ENCODE measurements around the gene LDHAL6A. TPM values are rescaled to one million over a fixed set of nuclear protein-coding genes. Genes with fewer than 3 reads are reported as not detected.

LDHAL6A gene
- total and polyA plus RNA-seq, 2 of the 13 experiments (the other 11 are each of a cell fraction or from before 2014, with no cell fraction given): not detected

GRCh38 chr11:18490736-18491485 is 35.3 kb downstream of the LDHAL6A start:
- H3K4me3 ChIP-seq (replicated peaks in 1 of 3; ENCODE audit: insufficient read depth in 1 of 3, low read depth in 2 of 3, low read length in 3 of 3): no peak overlapping the region
- H3K4me2 ChIP-seq (ENCODE audit: low read depth, low read length): no peak overlapping the region
- ATAC-seq (no peak), FAIRE-seq (no peak), DNase-seq (ENCODE audit: low spot score) (no peak)
- H3K4me1 ChIP-seq (ENCODE audit: insufficient read depth, low read length): peaks cover 7% of the 10 kb centered on the region; the same call in 1 of the 2 replicates
- H4K20me1 ChIP-seq (ENCODE audit: insufficient read depth, low read length): no peaks in the 10 kb centered on the region
- peaks cover 9 to 54% of the 10 kb centered on the region in 2 experiments for H3K36me3 ChIP-seq (replicated peaks in 1 of 2; ENCODE audit: control insufficient read depth in 1 of 2, insufficient read depth in 2 of 2, low read length in 2 of 2)
- H3K79me2 ChIP-seq (ENCODE audit: insufficient read depth, low read length): no peaks in the 10 kb centered on the region
- H3K27me3 ChIP-seq (ENCODE audit: control insufficient read depth in 1 of 2, insufficient read depth in 2 of 2, low read length in 2 of 2): no peaks in the 10 kb centered on the region
- H2AFZ ChIP-seq (ENCODE audit: low read length): no peak overlapping the region
- in situ Hi-C loops (cut with HindIII; ENCODE audit: extremely low pct_ligation_motif_present, low pct_unique_long_range_greater_than_20kb): no loop called here
- CTCF ChIA-PET (ENCODE audit: low intra/inter-chr PET ratio, low total read pairs): no interaction called here
- intact Hi-C loops (cut with micrococcal nuclease; ENCODE audit: unreplicated experiment): no loop called here
- POLR2A ChIA-PET: interaction anchor here (1.6 kb wide), 1 partner anchor 35 kb away, joined by 3 read pairs; the partner anchor contains the start of gene TSG101
- no TSS peak for BruUV-seq (replicated peaks)
- WGBS (ENCODE audit: low lambda C conversion rate): 96% methylated on average over 15 of the region's 15 CpGs
- no peaks in the 10 kb centered on the region for H3K9me3 ChIP-seq (ENCODE audit: low read length)
- H3K27ac ChIP-seq (ENCODE audit: extremely low read length, insufficient read depth, low read length): no peak overlapping the region
- H3K9ac ChIP-seq (ENCODE audit: insufficient read depth, low read depth, low read length): no peak overlapping the region
- TF ChIP-seq HIVEP1 (CRISPR knock-in tag; IDR thresholded peaks at IDR 0.05) (no peak), BCL6 (CRISPR knock-in tag; IDR thresholded peaks at IDR 0.05) (no peak), ZNF644 (CRISPR knock-in tag; IDR thresholded peaks at IDR 0.05; ENCODE audit: low read depth) (no peak), ZNF879 (CRISPR knock-in tag; IDR thresholded peaks at IDR 0.05) (no peak), ZNF800 (CRISPR knock-in tag; IDR thresholded peaks at IDR 0.05) (no peak), ZNF737 (CRISPR knock-in tag; IDR thresholded peaks at IDR 0.05; ENCODE audit: borderline replicate concordance) (no peak), NONO (IDR thresholded peaks at IDR 0.05) (no peak), NONO (CRISPR knock-in tag; conservative IDR thresholded peaks at IDR 0.05) (no peak), POGZ (CRISPR knock-in tag; IDR thresholded peaks at IDR 0.05) (no peak), HES4 (CRISPR knock-in tag; IDR thresholded peaks at IDR 0.05; ENCODE audit: borderline replicate concordance) (no peak), ATF4 (CRISPR knock-in tag; IDR thresholded peaks at IDR 0.05) (no peak), ZNF34 (CRISPR knock-in tag; IDR thresholded peaks at IDR 0.05; ENCODE audit: borderline replicate concordance) (no peak), UBTF (CRISPR knock-in tag; IDR thresholded peaks at IDR 0.05) (no peak), ZNF432 (CRISPR knock-in tag; IDR thresholded peaks at IDR 0.05; ENCODE audit: borderline replicate concordance) (no peak), ZNF260 (CRISPR knock-in tag; IDR thresholded peaks at IDR 0.05; ENCODE audit: borderline replicate concordance, low read depth) (no peak), FOXO1 (CRISPR knock-in tag; IDR thresholded peaks at IDR 0.05) (no peak), ZNF557 (CRISPR knock-in tag; IDR thresholded peaks at IDR 0.05) (no peak)
- TF ChIP-seq, protein P1, sequence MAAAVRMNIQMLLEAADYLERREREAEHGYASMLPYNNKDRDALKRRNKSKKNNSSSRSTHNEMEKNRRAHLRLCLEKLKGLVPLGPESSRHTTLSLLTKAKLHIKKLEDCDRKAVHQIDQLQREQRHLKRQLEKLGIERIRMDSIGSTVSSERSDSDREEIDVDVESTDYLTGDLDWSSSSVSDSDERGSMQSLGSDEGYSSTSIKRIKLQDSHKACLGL (CRISPR knock-in tag; IDR thresholded peaks at IDR 0.05): no peak
- TF ChIP-seq, protein P2, sequence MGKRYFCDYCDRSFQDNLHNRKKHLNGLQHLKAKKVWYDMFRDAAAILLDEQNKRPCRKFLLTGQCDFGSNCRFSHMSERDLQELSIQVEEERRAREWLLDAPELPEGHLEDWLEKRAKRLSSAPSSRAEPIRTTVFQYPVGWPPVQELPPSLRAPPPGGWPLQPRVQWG (CRISPR knock-in tag; IDR thresholded peaks at IDR 0.05; ENCODE audit: borderline replicate concordance, low read depth): no peak

All from HepG2 (cell line).